ES-I3 (cell line): ENCODE results near the gene SIRT7.

Experiments
- H3K36me3 ChIP-seq: 2 replicates; pipeline ENCODE4 v1.6.1; 2013; ENCODE audit warnings: mild to moderate bottlenecking, low read length, control low read depth, moderate library complexity; ENCODE audit not compliant: insufficient read depth
- H3K4me1 ChIP-seq: 2 replicates; pipeline ENCODE4 v1.6.1; 2013; ENCODE audit warnings: mild to moderate bottlenecking, control low read depth, low read length; ENCODE audit not compliant: insufficient read depth
- H3K9ac ChIP-seq: 2 replicates; pipeline ENCODE4 v1.6.1; 2013; ENCODE audit warnings: low read depth, mild to moderate bottlenecking, low read length, moderate library complexity
- H3K9me3 ChIP-seq: 2 replicates; pipeline ENCODE4 v1.6.1; 2013; ENCODE audit warnings: mild to moderate bottlenecking, low read length, moderate library complexity; ENCODE audit not compliant: control insufficient read depth, insufficient read depth

The SIRT7 gene, protein sequence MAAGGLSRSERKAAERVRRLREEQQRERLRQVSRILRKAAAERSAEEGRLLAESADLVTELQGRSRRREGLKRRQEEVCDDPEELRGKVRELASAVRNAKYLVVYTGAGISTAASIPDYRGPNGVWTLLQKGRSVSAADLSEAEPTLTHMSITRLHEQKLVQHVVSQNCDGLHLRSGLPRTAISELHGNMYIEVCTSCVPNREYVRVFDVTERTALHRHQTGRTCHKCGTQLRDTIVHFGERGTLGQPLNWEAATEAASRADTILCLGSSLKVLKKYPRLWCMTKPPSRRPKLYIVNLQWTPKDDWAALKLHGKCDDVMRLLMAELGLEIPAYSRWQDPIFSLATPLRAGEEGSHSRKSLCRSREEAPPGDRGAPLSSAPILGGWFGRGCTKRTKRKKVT

DNA sequence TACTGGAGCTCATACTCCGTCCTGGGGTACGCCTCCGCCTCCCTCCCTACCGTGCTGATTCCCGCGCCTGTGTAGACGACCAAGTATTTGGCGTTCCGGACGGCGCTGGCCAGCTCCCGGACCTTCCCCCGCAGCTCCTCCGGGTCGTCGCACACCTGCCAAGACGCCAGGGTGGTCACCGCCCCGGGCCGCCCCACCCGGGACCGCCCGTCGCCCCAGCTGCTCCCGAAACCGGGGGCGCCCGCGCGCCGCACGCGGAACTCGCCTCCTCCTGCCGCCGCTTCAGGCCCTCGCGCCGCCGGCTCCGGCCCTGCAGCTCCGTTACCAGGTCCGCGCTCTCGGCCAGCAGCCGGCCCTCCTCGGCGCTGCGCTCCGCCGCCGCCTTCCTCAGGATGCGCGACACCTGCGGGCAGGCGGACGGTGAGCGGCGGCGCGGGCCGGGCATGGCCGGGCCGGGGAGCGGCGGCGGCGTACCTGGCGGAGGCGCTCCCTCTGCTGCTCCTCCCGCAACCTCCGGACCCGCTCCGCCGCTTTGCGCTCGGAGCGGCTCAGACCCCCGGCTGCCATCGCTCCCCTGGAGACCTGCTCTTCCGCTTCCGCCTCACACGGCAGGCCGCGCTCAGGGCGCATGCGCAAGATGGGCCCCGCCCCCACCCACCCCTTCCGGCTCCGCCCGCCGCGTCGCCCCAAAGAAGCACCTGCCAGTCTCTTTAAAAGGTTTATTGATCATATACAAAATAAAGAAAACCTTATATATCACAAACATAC, at the start of gene SIRT7:
SIRT7 (minus strand) TSS at position 612 of the 768 bp plus-strand sequence; CDS start at position 567, 45 bp downstream.
- Histone ChIP-seq H3K36me3 (peaks cover 2% of the 10 kb centered on the region; the same call in 1 of the 2 replicates), H3K9me3 (no peaks in the 10 kb centered on the region), H3K9ac (peak within 1 kb of the TSS; percentile 85), H3K4me1 (peaks cover 12% of the 10 kb centered on the region)

DNA sequence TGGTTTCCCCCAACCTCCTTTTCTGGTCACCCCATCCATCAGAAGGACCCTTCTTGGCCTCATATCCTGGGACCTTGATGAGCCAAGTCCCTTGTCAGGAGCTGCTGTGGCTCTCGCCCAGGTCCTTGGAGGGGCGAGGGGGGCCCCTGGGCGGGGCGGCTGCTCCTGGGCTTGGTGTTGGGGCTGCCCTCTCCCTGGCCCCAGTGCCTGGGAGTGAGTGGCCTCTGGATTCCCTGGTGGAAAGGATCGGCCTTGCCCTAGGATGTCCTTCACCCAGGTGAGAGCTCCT, 49.2 kb upstream of the SIRT7 start:
- H3K4me1 ChIP-seq: peaks cover 18% of the 10 kb centered on the region
- no peaks in the 10 kb centered on the region for H3K36me3 ChIP-seq
- H3K9me3 ChIP-seq: no peaks in the 10 kb centered on the region
- H3K9ac ChIP-seq: peak overlapping the region; percentile 10; the same call in 1 of the 2 replicates

DNA sequence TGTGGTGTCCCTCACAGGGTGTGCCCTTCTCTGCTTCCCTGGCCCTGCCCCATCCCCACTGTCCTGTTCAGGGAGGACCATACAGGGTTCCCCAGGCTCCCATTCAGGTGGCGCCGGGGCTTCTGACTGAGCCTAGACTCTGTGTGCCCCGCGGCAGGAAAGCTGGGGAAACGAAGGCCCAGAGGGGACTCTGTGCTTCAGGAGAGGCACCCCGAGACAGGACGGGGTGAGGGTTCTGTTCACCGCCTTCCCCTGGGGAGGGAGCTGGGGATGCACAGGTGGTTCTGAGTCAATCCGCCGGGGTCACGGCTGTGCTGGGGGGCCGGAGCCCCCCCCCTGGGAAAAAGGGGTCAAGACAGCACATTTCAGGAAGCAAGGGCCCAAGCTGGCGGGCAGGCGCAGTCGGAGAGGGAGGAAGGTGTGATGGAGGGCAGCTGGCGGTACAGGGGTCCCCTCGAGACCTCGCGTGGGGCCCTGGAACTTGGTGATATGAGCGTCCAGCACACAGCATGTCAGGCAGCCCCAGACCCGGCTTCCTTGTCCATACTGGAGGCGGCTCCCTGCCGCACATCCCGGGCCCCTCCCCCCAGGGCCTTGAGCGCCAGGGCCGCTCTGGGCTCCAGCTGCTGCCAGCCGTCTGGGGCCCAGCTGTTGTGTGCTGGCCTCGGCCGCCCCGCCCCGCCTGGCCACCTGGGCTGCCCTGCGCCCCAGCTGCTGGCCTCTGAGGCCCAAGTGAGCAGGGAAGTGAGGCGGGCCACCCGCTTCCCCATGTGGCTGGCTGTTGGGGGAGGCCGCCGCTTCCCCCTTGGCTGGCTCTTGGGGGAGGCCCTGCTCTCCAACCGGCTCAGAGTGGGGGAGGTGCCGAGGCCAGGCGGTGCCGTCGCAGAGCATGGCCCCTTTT, 48.6 kb upstream of the SIRT7 start:
- Histone ChIP-seq H3K36me3 (no peaks in the 10 kb centered on the region), H3K4me1 (peaks cover 19% of the 10 kb centered on the region), H3K9ac (0 out of 2 replicates have a peak overlapping the region, but pooled peaks have one; percentile 10), H3K9me3 (no peaks in the 10 kb centered on the region)

DNA sequence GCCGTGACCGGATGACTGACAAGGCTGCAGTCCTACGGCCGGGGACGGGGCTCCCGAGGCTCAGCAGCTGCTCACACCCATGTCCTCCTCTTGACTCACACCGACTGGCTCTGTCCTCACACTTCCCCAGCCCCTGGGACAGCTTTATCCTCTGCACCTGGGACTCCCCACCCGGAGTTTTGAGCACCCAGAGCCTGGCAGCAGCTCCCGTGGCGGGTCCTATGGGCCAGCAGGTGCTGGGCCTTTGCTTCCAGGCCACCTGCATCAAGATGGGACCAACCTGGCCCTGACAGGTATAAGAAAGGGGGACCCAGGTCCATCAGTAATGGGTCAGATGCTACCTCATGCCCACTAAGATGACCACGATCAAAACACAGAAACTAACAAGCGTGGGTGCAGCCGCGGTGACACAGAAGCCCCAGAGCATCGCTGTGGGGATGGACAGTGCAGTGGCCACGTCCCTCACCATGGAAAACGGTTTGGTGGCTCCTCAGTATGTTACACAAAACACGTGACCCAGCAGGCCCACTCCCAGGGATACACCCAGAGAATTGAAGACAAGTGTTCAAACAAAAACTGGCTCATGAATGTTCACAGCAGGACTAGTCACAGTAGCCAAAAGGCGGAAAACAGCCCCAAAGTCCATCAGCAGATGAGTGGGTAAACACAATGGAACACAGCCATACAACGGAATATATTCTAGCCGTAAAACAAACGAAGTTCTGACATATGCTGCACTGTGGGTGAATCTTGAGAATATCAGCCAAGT, 46.3 kb upstream of the SIRT7 start:
- peaks cover 19% of the 10 kb centered on the region for H3K4me1 ChIP-seq
- no peak overlapping the region for H3K9ac ChIP-seq
- no peaks in the 10 kb centered on the region for H3K36me3 ChIP-seq
- no peaks in the 10 kb centered on the region for H3K9me3 ChIP-seq

DNA sequence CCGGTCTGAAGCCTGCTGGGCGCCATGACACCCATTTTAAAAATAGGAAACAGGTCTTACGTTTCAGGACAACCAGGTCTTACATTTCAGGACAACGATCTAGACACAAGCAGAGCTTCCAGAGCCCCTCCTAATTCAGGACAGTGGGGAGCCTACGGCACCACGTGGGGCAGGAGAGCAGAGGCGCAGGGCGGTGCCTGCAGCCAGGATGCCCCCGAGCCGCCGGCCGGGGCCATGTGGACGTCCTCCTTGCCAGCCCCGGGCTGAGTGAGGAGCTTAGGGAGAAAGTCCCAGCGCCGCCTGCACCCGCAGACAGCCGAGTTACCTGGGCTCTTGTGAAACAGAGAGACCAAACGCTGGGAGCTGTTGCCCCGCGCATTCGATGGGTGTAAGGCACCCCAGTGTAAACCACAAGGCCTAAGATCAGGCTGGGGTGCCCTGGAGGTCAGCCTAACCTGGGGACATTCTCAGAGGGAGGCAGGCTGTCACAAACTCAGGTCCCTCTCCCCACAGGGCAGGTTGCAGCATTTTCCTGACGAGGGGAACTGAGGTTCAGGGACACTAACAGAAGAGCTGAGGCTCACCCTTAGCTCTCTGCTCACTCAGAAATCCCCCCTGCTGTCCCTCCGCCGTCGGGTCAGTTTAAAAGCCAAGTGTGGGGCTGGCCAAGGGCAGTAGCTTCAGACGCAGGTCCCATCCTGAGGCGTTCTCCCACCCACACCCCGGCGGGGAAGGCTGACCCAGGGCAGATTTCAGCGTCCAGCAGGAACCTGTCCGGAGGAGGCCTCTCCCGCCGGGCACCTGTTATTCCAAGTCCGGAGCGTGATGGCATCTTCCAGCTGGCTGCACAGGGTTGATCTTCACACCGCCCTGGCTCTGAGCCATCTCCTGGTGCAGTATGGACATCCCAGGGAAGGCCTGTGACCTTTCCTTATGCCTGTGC, 44.8 kb upstream of the SIRT7 start:
- Histone ChIP-seq H3K4me1 (peaks cover 13% of the 10 kb centered on the region; the same call in 1 of the 2 replicates), H3K9me3 (no peaks in the 10 kb centered on the region), H3K36me3 (no peaks in the 10 kb centered on the region), H3K9ac (no peak overlapping the region)

DNA sequence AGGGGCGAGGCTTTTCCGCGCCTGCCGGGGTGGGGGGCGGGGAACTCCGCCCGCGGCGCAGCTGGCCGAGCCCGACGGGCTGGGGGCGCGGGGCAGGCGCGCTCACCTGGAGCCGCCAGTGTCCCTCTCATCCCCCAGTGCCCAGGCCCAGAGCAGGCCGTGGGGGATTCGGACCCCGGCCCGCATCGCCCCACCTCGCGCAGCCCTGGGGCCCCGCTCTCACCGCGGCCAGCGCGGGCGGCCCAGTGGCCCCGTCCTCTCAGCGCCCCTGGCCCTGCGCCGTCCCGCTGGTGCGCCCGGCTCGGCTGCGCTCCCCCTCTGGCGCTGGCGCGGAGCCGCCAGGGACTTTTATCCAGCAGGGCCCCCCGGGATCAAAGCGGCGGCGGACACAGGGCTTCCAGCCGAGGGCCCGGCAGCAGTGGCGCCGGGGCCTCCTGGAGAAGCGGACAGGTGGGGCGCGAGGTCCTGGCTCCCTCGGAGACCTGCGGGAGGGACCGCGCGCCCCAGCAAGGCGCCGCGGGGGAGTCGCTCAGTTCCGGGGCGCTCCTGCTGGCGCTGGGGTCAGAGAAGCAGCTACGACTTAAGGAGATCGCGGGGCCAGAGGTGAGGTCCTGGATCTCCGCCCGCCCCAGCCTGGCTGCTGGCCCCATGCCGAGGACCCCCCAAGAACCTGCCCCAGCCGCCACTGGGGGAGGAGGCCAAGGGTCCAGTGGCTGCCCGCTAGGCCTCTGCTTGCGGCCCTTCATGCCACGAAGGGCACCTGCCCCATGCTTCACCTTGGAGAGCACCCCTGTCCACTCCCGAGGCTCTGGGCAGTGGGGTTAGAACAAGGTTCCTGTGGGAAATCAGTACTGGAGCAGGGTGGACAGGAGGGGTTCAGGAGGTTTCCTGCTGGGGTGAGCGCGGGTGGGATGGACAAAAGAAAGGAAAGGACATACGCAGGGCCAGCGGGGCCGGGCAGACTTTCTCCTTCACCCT, 43.8 kb upstream of the SIRT7 start:
- H3K4me1 ChIP-seq: peaks cover 3% of the 10 kb centered on the region; the same call in 1 of the 2 replicates
- H3K9ac ChIP-seq: peak overlapping the region; percentile 40; the same call in 1 of the 2 replicates
- no peaks in the 10 kb centered on the region for H3K36me3 ChIP-seq
- H3K9me3 ChIP-seq: no peaks in the 10 kb centered on the region

DNA sequence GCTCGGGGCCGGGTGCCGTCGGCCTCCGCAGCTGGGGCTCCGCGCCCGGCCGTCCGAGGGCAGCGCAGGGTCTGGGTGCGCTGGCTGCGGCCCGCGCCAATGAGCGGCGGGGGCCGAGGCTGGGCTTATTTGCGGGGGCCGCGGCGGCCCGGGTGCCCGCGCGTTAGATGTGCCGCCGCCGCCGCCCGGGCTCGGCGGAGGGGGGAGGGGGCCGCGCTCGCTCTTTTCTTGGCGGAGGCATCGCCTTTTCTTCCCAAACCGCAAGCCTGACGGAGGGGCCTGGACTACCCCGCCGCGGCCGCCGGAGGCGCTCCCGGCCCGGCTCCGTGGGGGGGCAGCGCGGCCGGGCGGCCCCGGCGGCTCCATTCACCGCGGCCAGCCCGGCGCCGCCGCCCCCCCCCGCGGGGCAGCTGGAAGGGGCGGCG, 43.1 kb upstream of the SIRT7 start, which contains the start of gene NOTUM:
NOTUM (minus strand) TSS at position 101 of the 425 bp plus-strand sequence. CDS start 278 bp downstream, outside the sequence.
- Histone ChIP-seq H3K9ac (peak within 1 kb of the TSS; percentile 49; the same call in 1 of the 2 replicates), H3K4me1 (peaks cover 3% of the 10 kb centered on the region; the same call in 1 of the 2 replicates), H3K36me3 (no peaks in the 10 kb centered on the region), H3K9me3 (no peaks in the 10 kb centered on the region)

DNA sequence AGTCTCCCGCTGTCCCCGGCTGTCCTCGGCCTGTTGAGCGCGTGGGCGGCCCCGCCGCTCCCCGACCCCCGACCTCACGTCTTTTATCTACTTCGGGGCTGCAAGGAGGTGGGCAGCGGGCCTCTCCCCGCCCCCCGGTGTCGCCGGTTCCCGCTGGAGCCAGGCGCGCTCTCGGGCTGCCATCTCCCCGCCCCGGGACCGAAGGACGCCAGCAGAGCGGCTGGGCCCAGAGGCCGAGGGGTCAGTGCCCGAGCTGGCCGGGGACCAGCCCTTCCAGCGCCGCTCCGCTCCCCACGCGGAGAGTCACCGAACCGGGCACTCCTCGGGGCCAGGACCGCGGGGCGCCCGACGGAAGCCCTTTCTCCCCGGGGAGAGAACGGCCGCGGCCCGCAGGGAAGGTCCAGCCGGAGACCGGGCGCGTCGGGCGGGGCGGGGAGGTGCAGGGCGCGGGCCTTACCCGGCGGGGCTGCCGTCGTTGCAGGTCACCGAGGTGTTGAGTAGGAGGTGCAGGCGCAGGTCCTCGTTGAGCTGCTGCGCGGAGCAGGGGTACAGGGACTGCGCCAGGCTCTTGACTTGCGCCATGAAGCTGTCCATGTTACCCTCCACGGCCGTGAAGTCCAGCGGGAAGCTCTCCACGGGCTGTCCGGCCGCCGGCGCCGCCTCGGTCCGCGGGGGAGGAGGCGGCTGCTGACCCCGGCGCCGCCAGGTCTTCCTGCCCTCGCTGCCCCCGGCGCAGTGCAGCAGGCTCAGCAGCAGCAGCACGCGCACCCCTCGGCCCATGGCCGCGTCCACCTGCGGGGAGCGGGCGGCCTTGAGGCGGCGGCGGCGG, 42.4 kb upstream of the SIRT7 start:
- Histone ChIP-seq H3K4me1 (peaks cover 3% of the 10 kb centered on the region; the same call in 1 of the 2 replicates), H3K36me3 (no peaks in the 10 kb centered on the region), H3K9ac (peak overlapping the region; percentile 49; the same call in 1 of the 2 replicates), H3K9me3 (no peaks in the 10 kb centered on the region)

DNA sequence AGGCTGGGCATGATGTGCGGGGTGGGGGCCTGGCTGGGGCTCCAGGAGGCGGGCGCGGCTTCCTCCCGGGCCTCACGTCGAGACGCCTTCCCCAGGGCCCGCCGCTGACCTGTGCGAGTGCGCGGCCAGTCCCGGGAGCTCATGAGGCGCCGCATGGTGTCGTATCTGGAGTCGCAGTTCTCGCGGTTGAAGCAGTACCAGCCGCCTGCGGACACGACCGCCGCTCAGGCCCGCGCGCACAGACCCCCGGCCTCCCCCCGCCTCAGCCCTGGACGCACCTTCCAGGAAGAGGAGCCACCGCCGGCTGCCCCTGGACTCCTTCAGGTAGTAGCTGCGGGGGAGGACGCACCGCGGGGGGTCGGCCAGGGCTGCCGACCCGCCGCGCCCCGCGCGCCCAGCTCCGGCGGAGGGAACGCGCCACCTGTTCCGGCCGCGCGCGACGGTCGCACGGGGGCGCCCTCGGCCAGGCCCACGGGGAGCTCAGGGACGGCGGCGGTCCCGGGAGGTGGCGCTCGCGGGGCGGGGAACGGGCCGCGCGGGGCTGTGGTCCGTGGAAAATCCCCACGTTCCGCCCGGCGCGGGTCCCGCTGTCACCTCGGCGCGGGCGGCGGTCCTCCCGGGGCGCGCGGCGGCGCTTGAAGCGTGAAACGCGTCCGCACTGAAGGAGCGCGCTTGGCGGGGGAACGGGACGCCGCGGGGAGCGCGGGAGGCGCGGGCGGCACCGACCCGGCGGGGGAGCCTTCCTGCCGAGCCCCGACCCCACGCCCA, 41.6 kb upstream of the SIRT7 start:
- H3K9ac ChIP-seq: peak overlapping the region; percentile 49; the same call in 1 of the 2 replicates
- no peaks in the 10 kb centered on the region for H3K9me3 ChIP-seq
- H3K36me3 ChIP-seq: no peaks in the 10 kb centered on the region
- H3K4me1 ChIP-seq: peaks cover 3% of the 10 kb centered on the region; the same call in 1 of the 2 replicates

DNA sequence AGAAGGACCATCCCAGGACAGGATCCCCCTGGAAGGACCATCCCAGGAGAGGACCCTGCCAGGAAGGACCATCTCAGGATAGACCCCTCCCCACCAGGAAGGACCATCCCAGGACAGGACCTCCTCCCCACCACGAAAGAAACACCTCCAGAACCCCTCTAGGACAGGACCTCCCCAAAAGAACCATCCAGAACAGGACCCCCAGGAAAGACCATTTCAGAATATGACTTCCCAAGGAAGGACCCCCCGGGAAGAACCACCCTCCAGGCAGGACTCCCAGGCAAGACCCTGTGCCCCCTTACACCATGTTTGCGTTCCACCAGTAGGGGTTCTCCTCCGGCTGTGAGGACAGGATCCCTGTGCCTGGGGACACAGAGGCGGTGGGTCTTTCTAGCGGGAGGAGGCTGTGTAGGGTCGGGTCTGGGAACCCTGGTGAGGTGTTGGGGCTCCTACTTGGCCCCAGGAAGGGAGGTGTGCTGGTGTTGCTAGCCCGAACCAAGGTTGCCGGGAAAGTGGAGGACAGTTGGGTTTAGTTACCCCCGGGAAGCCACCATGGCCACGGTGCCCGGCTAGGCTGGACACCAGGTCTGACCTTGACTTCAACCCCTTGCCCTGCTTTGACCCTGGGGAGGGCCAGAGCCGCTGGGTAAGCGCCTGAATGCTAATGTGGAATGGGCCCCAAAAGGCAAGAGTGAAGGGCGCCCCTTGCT, 40.8 kb upstream of the SIRT7 start:
- H3K4me1 ChIP-seq: peaks cover 3% of the 10 kb centered on the region; the same call in 1 of the 2 replicates
- no peaks in the 10 kb centered on the region for H3K36me3 ChIP-seq
- no peak overlapping the region; the same call in 1 of the 2 replicates for H3K9ac ChIP-seq
- H3K9me3 ChIP-seq: no peaks in the 10 kb centered on the region
